Kidney tubule cell (primary cell): ENCODE data around the gene CCBE1.

ENCODE experiments used
- DNase-seq: peaks from one replicate; pipeline ENCODE4 v3.0.0-alpha.2; 2018; ENCODE audit warnings: low spot score

CCBE1 gene

GRCh38 chr18:59570101-59570775 is 127.0 kb downstream of the CCBE1 start:
- DNase-seq: no peak

DNA sequence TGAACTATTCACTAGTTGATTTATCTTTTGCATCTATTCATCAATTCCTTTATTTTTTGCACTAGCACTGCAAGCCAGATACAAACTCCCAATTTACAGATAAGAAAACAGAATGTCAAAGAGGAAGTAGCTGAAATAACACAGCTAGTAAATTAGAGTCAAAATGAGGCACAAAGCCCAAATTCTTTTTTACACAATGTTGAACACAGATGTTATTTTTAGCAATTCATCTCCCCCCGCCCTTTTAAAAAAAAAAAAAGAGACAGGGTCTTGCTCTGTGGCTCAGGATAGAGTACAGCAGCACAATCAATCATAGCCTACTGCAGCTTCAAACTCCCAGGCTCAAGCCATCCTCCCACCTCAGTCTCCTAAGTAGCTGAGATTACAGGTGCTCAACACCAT is 127.8 kb downstream of the CCBE1 start:
- no peak for DNase-seq

DNA sequence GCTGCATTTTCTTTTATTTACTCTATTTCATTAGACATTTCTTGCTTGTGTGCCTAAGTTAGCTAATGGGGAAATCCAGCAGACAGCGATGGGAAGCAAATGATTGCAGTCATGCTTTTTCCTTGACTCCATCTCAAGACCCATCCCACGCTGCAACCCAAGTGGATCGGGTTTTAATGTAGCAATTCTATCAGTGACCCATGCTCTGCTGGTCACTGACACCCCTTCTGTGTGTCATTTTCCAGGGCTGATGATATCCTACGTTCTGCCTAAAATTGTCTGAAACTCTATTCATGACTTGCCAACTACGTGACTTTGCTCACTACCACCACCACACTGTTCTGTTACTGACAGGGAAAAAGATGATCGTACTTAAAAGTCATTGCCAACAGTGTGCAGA is 129.8 kb downstream of the CCBE1 start:
- DNase-seq: no peak

DNA sequence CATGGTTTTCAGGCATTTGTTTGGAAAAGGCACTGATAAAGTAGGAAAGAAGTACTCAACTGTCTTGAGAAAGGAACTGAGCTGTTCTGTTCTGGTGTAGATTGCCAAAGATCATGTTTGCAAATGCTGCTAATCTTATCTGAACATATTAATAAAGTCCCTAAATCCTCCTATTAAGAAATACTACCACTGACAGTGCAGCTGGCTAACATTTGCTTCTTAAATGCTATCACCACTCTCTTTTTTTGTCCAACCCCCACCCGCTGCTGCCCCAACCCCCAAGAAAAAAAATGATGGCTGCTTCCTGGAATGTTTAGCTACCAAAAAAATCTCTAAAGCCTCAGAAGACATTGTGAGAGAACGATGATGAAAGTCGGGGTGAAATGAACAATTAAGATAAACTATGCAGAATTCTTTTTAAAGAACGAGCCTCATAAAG is 130.7 kb downstream of the CCBE1 start:
- no peak for DNase-seq

DNA sequence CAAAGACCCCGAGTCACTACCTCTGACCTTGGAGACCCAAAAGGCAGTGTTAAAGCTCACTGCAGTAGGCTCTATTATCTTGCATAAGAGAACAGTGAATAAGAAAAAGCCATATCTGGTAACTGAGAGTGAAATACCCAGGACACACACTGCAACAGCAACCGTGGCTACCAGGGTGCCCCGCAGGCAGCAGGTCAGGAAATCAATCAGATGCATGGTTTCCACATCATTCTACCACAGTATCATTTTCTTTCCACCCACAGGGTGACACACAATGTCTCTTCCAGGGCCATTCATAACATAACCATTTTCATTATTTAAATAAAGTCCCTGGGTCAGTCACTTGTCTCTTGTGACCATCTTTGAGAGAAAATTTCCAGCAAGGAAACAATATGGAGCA is 131.3 kb downstream of the CCBE1 start:
- no peak for DNase-seq

GRCh38 chr18:59564561-59564960 is 132.7 kb downstream of the CCBE1 start:
- DNase-seq: no peak

- DNase-seq: no peak
Measured at GRCh38 chr18:59563176-59563785, 133.9 kb downstream of the CCBE1 start.

DNA sequence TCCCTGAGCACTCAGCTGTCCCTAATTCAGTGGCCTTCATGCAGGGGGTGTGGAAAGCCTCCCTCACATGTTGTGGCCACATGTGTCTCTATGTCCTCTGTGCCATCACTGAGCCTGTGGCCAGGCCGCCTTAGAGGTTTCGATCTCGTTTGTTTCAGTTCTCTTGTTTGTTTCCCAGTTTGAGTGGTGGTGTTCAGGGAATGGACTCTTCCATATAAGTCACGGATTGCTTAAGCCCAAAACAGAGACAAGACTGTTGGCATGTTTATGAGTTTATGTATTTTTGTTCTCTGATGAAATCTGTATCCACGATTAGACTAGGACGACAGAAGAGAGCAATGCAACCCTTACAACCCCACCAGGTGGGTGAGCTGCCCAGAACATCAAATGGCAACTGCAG is 134.5 kb downstream of the CCBE1 start:
- DNase-seq: no peak

DNA sequence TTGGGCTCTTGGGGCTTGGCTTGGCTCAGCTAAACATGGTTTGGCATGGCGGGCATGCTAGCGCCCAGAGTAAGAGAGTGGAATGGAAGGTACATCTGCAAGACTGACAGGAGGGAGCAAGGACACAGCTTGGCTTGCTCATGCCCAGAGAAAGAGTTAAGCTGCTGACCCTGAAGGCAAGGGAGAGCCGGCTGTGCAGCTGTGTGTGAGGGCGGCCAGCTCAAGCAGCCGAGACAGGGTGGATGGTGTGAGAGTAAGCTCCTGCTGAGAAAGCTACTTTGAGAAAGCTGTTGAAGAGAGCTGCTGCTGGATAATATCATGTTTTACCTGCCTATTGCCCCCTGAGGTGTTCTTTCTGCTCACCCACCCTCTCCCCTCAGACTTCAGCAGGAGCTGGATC is 135.6 kb downstream of the CCBE1 start:
- DNase-seq: no peak

GRCh38 chr18:59560556-59560955 is 136.7 kb downstream of the CCBE1 start:
- no peak for DNase-seq

- DNase-seq: no peak
Measured at GRCh38 chr18:59559528-59559927, 137.7 kb downstream of the CCBE1 start.

- DNase-seq: no peak
Measured at GRCh38 chr18:59555995-59556659, 141.1 kb downstream of the CCBE1 start.

GRCh38 chr18:59554796-59555335 is 142.4 kb downstream of the CCBE1 start:
- DNase-seq: no peak

DNA sequence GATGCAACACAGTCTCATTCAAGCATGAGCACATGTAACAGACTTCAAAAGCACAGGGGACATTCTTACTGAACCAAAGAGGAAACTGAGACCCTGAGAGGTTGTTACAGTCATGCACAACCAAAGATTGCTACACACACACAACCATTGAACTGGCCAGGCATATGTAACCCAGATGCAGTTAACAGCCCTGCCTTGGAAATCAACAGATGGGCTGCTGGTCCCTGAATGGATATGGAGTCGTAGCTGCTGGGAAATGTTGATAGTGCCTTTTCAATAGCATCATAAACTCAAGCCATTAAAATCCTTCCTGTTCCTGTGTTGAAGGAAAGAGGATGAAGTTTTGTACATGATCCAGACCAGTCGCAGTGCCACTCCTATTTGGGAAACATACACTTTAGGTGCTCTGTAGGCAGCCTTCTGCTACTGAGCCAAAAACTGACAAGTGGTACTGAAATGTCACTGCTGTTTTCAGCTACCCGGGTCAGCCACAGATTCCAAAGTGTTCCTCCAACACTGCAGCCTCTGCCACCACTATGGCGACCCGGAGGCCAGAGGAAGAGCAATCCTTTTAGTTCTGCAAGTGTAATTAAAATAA is 143.9 kb downstream of the CCBE1 start:
- DNase-seq: no peak

GRCh38 chr18:59551902-59552635 is 145.2 kb downstream of the CCBE1 start:
- no peak for DNase-seq

DNA sequence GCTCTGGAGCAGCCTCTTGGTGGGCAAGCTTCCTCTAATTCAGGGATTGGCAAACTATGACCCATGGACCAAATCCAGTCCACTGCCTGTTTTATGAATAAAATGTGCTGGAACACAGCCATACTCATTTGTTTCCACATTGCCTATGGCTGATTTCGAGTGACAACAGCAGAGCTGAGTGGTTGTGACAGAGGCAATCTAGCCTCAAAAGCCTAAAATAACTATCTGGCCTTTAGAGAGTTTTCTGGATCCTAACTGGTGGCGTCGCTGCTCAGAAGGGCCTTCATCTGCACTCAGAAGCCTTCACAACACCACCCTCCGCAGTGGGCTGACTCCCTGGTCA is 147.1 kb downstream of the CCBE1 start:
- no peak for DNase-seq

DNA sequence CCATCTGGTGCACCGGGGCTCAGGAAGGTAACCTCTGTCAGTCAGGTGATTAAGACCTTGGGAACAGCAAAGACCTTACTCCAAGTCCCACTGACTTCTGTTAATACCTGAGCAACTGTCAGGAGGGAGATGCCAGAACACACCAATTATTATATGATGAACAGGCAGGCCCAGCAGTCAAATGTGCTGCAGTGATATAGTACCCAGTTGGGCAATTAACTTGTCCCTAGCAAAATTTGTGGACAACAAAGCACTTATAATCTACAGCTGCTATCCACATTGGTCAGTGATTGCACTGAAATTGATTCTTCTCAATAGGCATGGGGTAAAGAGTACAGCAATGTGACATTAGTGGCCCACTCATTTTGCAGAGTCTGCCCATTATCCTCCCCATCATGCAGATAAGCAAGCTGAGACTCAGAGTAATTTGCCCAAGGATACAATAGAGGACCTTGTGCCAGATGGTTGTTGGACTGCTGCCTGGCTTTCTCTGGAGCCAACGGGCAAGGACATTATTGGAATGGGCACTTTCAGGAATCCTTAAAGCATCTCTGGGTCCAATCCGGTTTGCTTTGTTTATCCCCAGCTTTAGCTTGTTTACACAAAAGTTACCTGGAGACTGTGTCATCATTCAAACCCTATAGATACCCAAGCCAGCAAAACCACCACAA is 147.6 kb downstream of the CCBE1 start:
- DNase-seq: no peak

DNA sequence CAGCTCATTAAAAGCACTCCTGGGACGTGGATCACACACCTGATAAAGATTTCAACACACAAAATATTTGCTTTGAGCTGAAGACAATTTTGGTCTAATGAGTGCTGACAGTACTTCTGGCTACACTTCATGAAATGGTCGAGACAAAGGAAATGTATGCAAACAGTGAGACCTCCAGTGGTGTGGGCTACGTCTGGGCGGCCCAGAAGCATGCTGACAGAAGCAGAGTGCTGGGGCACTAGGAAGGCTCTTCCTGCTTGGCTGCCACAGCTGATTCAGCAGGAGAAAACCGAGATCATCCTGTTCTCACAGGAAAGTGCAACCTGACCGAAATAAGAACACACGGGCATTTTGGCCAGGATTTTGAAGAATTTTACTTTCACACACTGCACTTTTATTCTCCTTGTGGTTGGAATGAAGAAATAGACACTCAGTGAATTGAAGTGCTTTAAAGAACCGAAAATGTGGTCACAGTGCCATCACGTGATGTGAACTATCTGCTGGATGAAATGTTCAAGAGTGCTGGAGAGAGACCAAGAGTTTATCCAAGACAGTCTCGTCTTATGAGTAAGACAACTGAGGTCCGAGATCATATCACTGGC is 149.5 kb downstream of the CCBE1 start:
- DNase-seq: peak; percentile 15

DNA sequence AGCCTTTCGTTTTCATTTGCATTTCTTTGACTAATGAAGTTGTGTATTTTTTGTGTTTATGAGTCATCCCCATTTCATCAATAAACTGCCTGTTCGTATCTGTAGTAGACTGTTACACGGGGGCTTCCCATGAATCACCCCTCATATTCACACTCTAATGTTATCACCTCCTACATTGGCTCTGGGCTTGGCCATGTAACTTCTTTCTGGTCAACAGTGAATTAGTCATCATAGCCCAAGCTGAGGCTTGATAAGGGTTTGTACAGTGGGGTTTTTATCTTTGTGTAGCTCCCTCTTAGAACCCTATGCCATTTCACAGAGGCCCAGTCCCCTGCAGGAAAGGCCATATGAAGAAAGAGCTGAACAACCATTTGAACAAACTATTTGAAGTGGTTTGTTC is 151.0 kb downstream of the CCBE1 start:
- DNase-seq: no peak

- no peak for DNase-seq
Measured at GRCh38 chr18:59540780-59541179, 156.4 kb downstream of the CCBE1 start.

GRCh38 chr18:59540346-59540745 is 156.9 kb downstream of the CCBE1 start:
- no peak for DNase-seq
